Activated CD4-positive, alpha-beta T cell treated with anti-CD3 and anti-CD28 coated beads, Interleukin-2, amount 50 U/mL, for 48 hours (primary cell): ENCODE measurements around the gene ERBB4.
A peak's percentile ranks its signal among the peaks of the same experiment; 100 is the strongest.
"Not testable (repeated sequence)": the region's sequence is repeated elsewhere in the genome, so short reads cannot be mapped to it uniquely, and the experiment has no call there.

Source experiments
- DNase-seq, 2 experiments: peaks; one replicate each; pipeline ENCODE4 v3.0.0-alpha.2; 2020

ERBB4 gene

GRCh38 chr2:211664321-211664720 is 874.3 kb downstream of the ERBB4 start:
- DNase-seq = no peak

GRCh38 chr2:211654211-211654780 is 884.3 kb downstream of the ERBB4 start:
- no peak for DNase-seq

GRCh38 chr2:211652327-211652726 is 886.3 kb downstream of the ERBB4 start:
- no peak for DNase-seq

GRCh38 chr2:211649331-211649730 is 889.3 kb downstream of the ERBB4 start:
- DNase-seq = no peak

GRCh38 chr2:211631503-211631902 is 907.1 kb downstream of the ERBB4 start:
- no peak for DNase-seq

GRCh38 chr2:211623096-211623495 is 915.5 kb downstream of the ERBB4 start:
- DNase-seq = no peak

- DNase-seq = no peak
These were observed 917.6 kb downstream of the ERBB4 start for GRCh38 chr2:211620986-211621385.

- no peak for DNase-seq
These were observed 920.8 kb downstream of the ERBB4 start for GRCh38 chr2:211617803-211618202.

- no peak for DNase-seq
These were observed 927.0 kb downstream of the ERBB4 start for GRCh38 chr2:211611621-211612020.

GRCh38 chr2:211611061-211611518 is 927.5 kb downstream of the ERBB4 start:
- DNase-seq = peak; percentile 2 to 4

- no peak for DNase-seq
These were observed 929.5 kb downstream of the ERBB4 start for GRCh38 chr2:211609127-211609526.

GRCh38 chr2:211599146-211599545 is 939.5 kb downstream of the ERBB4 start:
- DNase-seq = no peak

- DNase-seq = no peak
These were observed 940.4 kb downstream of the ERBB4 start for GRCh38 chr2:211598238-211598637.

GRCh38 chr2:211592006-211592405 is 946.6 kb downstream of the ERBB4 start:
- DNase-seq = not testable (repeated sequence)

GRCh38 chr2:211591426-211591825 is 947.2 kb downstream of the ERBB4 start:
- no peak for DNase-seq

GRCh38 chr2:211568439-211568838 is 970.2 kb downstream of the ERBB4 start:
- no peak for DNase-seq

- no peak for DNase-seq
These were observed 974.2 kb downstream of the ERBB4 start for GRCh38 chr2:211564441-211564840.

- DNase-seq = no peak
These were observed 993.0 kb downstream of the ERBB4 start for GRCh38 chr2:211545582-211545981.

- DNase-seq = no peak
These were observed 1004.0 kb downstream of the ERBB4 start for GRCh38 chr2:211534632-211535031.

- DNase-seq = not testable (repeated sequence)
These were observed 1014.4 kb downstream of the ERBB4 start for GRCh38 chr2:211524248-211524647.

GRCh38 chr2:211516537-211516936 is 1022.1 kb downstream of the ERBB4 start:
- DNase-seq = no peak

GRCh38 chr2:211514049-211514448 is 1024.6 kb downstream of the ERBB4 start:
- no peak for DNase-seq

GRCh38 chr2:211513446-211513845 is 1025.2 kb downstream of the ERBB4 start:
- DNase-seq = no peak

GRCh38 chr2:211512806-211513205 is 1025.8 kb downstream of the ERBB4 start:
- DNase-seq = no peak

- no peak for DNase-seq
These were observed 1034.7 kb downstream of the ERBB4 start for GRCh38 chr2:211503856-211504255.
